ENCODE data around the gene TRIM44.

- TF ChIP-seq CTCF (IDR thresholded peaks at IDR 0.05) (no peak), POLR2A (IDR thresholded peaks at IDR 0.05) (no peak), POLR2AphosphoS5 (IDR thresholded peaks at IDR 0.05) (no peak), EP300 (IDR thresholded peaks at IDR 0.05) (no peak)
Observed at GRCh38 chr11:35717043-35717442, 54.5 kb downstream of the TRIM44 start.
